GM12874 (cell line): Measurements from ENCODE around the gene PYROXD2.

ENCODE experiments used
- CTCF ChIP-seq: IDR thresholded peaks from 2 replicates; pipeline ENCODE4 v1.5.1; 2011; ENCODE audit warnings: low read depth, mild to moderate bottlenecking, control low read depth, low read length, moderate library complexity; ENCODE audit not compliant: insufficient read depth

Gene PYROXD2

DNA sequence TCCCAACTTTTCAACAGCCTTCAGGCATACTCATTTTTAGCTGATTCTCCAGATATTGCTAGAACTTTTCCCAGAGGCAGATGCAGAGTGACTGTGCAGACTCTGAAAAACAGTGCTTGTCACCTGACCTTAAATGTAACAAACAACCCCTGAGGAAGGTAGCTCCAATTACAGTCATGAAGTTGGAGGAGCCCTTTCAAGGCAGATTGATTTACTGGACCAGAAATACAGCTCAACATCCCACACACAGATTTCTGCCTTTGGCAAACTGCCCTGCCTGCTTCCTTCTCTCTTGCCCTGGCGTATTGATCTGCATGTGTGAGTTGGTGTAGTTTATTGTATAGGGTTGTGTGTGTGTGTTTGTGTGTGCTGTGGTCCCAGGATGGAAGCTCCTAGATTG is 38.5 kb downstream of the PYROXD2 start:
- TF ChIP-seq CTCF, result no peak

DNA sequence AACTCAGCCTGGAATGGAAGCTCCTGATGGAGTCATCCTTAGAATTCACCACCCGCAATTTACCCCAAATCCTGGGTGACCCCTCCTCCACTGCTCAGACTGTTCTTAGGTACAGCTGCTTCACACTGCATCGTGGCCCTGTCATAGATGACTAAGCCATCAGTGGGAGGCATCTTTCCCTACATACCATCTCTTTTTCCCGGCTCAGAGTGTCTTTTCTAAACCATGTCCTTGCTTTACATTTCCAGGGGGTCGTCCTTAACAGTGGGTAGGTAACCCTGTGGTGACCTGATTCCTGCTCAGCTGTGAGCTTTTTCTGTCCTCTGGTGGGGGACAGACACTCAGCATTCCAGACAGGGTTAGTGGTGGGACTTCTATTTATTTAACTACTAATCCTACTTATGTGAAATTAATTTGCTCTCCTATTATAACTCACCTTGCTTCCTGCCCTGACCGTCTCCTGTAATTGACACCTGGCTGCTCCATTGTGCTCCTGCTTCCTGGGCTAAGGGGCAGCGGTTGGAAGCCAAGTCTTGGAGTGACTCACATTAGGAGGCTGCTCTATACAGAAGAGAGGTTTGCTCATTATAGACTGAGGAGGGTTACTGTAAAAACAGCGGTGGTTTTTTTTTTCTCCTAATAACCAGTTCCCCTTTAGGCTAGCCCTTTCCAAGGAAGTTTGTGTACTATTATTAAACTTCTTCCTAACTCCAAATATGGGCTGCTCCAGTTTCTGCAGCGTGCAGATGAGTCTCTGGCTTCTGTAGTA is 40.6 kb downstream of the PYROXD2 start:
- TF ChIP-seq CTCF, result no peak

DNA sequence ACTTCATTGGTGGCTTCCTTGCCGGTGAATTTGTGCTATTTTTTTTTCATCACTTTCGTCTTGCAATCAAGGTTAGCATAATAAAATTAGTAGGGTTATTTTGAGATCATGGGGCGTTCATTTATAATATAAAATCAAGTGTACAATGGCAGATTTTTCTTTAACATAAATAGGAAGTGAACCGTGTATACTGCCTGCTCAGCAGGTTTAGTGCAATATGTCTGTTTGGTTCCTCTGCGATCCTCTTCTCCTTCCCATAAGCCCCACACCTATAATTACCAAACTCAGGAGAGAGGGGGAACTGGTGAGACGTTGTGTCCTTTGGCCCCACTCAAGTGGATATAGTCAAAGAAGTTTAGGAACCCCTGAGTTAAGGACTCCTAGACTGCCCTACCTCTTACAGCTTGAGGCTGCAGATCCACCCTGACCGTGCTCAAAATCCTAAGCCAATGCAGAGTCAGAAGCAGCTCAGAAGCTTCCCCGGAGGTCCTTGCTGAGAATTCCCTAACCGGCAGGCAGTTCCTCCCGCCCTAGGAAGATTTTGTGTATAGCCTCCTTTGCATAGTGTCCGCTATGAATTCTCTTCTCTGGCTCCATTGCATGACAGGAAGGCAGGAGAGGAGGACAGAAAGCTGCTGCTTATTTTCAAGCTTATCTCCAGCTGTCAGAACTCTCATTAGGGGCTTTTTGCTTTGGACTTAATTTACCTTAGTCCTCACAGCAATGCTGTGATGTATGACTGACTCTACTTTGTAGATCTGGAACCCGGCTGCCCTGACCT is 41.5 kb downstream of the PYROXD2 start:
- TF ChIP-seq CTCF, result no peak

DNA sequence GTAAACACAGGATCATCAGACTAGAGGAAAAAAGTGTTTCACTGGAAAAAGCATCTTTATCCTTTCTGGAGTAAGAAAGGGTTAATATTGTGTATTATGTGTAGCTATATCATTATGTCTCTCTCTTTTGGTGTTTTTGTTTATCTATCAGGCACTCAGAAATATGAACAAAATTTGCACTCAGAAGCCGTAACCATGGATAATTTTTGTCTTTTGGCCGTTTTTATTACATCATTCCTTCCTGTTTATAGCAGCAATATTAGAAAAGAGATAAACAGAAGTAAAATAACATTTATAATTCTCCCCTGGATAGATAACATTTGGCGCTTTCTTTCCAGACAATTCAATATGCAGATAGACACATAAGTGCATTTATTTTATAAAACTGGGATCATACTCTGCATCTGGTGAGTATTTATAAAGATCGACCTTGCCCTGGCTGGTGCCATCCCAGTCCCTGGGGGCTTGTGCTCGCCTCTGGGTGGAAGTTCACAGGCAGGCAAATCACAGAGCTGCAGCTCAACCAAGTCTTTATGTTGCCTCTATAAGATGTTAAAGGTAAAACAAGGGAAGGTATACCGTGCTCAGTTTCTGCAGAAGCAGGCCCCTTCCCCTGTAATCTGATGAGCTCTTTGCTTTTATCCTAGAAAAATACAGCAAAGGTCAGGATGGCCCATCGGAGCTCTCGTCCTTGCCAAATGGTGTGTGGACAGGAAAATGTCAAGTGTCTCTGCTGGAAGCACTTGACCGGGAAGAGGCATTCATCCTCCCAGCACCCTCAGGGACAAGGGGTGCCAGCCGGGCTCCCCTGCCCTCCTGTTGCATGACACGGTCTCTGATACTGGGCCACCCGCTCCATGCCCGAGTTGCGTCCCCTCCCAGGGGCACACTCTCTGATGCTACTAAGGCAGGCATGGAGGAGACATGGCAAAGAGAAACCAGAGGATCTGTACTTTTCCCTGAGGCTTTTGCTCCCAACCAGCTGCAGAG is 43.9 kb downstream of the PYROXD2 start:
- no peak for TF ChIP-seq CTCF

- no peak for TF ChIP-seq CTCF
Observed at GRCh38 chr10:98369801-98370200, 45.2 kb downstream of the PYROXD2 start.

DNA sequence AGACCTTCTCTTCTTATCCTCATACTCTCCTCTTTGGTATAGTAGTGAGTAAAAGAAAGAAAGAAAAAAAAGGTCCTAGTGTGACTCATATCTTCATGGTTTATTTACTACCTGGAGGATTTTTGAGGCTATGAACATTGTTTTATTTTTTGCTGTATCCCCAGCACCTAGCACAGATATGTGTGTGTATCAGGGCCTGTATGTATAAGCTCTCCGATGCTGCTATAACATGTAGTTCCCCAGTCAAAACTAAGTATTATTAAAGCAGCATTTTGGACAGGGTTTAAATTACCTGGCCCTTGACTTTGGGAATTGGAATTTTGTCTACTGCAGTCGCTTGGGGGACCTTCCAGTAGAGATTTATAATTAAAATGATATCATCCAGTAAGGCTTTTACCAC is 46.3 kb downstream of the PYROXD2 start:
- TF ChIP-seq CTCF, result no peak
